LoVo (cell line): ENCODE results near the gene DMAC2.
"Not testable (repeated sequence)": the region's sequence is repeated elsewhere in the genome, so short reads cannot be mapped to it uniquely, and the experiment has no call there.

Experiments used
- DNase-seq: peaks from one replicate; pipeline ENCODE4 v3.0.0-alpha.2; 2016; ENCODE audit warnings: low spot score

DMAC2 gene

GRCh38 chr19:41422456-41422855 is 17.3 kb downstream of the DMAC2 start:
- no peak for DNase-seq

- no peak for DNase-seq
Measured at GRCh38 chr19:41421973-41422372, 17.7 kb downstream of the DMAC2 start.

- no peak for DNase-seq
Measured at GRCh38 chr19:41421314-41421713, 18.4 kb downstream of the DMAC2 start.

DNA sequence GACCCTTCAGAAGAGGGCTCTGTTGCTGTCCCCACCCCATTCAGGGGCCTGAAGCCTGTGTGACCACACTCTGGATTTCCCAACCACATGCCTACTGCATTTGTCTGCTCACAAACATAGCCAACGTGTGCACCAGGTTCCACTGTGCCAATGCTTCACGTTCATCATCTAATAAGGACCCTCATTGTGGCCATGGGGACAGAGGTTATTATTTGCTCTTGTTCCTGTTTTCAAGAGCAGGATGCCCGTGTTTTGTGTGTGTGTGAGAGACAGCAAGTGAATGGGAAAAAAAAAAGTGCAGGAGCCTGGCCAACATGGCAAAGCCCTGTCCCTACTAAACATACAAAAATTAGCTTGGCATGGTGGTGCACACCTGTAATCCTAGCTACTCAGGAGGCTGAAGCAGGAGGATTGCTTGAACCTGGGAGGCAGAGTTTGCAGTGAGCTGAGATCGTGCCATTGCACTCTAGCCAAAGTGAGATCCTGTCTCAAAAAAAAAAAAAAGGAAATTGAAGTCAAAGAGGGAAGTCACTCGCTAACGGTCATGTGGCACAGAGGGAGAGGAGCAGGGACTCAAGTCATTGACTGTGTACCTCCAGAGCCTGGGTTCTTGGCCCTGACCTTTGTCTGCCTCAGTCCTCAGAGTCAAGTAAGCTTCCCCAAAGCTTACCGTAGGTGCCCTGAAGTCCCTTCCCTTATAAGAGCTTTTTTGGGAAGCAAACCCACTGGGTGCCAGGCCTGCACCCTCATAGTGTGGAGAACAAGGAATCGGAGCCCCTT is 19.4 kb downstream of the DMAC2 start:
- no peak for DNase-seq

- peak; percentile 36 for DNase-seq
Measured at GRCh38 chr19:41416194-41416674, 23.5 kb downstream of the DMAC2 start.

- DNase-seq: no peak
Measured at GRCh38 chr19:41415154-41415571, 24.5 kb downstream of the DMAC2 start.

DNA sequence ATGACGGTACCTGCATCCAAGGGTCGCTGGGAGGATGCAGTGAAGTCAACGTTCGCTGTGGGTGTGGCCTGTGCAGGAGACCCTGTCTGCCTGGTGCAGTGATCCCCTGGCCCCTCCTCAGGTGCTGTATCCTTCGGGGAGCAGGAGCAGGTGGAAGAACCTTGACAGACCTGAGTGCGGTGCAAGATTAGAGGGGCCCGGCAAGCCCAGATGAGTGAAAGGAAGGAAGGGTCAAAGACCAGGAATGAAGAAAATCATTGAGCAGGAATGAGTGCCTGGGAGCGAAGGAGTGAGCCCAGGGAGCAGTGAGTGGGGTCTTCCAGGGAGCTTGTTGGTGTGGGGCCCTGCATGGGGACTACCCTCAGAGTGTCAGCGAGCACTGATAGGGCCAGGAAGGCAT is 25.3 kb downstream of the DMAC2 start:
- no peak for DNase-seq

DNA sequence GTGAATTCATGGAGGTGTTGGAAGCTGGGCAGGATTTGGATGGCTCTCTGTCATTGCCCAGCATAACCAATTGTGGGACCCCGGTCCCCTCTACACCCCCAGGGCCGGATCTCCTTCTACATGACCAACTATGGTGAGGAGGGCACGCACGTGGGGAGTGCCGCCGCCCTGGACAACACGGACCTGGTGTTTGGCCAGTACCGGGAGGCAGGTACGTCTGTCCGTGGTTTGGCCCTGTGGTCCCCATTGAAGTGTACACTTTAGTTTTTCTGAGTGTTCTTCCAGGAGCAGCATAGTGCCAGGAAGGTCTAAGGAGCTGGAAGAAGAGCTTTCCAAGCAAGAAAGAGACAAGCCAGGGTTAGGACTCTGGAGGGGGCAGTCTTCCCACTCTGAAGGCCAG is 25.8 kb downstream of the DMAC2 start:
- DNase-seq: no peak

- no peak for DNase-seq
Measured at GRCh38 chr19:41412953-41413352, 26.8 kb downstream of the DMAC2 start.

DNA sequence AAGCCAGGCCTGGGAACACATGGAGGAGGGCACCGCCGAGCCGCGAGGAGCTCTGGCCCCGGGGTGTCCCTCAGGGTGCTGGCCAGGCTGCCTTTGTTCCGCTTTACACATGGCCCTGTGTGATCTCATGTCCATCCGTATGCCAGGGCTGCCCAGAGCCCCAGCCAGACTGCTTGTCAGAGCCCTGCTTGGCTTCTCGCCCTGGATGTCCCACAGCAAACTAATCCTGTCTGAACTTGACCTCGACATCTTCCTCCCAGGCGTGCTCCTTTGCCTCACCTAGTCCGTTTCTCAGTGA is 27.8 kb downstream of the DMAC2 start:
- DNase-seq: no peak

DNA sequence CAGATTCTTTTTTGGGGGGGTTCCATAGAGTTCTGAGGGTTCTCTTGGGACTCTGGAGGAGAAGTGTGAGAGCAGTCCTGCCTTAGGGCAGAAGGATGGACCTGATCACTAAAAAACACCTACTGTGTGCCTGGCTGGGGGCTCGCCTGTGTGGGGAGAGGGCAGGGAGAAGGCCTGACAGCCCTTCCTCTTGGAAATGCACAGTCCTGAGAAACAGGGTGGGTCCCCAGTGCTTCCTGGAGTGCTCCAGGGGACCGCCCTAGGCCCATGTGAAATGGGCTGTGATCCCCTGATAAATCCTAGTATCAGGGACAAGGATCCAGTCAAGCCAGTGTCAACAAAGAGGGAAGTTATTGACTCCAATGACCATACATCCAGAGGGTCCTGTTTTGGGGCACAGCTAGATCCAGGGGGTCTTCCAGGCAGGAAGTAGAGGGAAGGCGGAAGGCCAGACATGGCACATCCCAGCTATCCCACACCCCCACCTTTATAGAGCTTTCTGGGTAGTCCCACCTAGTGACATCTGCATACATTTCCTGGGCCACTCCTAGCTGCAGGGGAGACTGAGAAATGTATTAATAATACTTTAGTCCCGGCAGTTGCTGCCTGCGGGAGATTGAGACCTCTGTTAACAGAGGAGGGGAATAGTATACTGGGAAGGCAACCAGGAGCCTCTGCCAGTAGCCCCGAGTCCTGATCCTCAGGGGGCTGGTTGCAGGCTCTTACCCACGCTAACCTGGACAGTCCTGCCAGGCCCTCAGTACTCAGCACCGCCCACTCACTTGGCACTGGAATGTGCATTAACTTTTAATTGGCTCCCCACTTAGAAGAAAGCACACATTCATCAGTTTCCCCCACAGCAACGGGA is 28.4 kb downstream of the DMAC2 start:
- no peak for DNase-seq

DNA sequence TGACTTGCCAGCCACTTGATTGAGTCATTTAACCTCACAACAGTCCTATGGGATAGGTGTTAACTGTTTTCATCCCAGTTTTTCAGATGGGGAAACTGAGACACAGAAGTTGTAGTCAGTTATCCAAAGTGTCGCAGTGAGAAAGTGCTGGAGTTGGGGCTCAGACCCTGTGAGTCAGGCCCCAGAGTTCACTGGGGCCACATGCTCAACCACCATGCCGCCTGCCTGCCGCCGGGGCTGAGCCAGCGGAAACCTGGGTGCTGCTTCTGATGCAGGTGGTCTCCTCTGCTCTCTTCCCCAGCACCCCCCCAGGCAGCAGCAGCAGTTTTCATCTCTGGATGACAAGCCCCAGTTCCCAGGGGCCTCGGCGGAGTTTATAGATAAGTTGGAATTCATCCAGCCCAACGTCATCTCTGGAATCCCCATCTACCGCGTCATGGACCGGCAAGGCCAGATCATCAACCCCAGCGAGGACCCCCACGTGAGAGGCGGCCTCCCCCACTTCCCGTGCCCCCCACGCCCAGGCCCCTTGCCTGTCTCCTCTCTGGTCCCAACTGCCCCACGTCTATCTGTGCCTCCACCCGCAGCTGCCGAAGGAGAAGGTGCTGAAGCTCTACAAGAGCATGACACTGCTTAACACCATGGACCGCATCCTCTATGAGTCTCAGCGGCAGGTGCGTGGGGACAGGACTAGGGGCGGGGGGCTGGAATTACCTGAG is 29.2 kb downstream of the DMAC2 start:
- DNase-seq: no peak

GRCh38 chr19:41409288-41409687 is 30.4 kb downstream of the DMAC2 start:
- DNase-seq: peak; percentile 50

- DNase-seq: not testable (repeated sequence)
Measured at GRCh38 chr19:41408846-41409245, 30.9 kb downstream of the DMAC2 start.

DNA sequence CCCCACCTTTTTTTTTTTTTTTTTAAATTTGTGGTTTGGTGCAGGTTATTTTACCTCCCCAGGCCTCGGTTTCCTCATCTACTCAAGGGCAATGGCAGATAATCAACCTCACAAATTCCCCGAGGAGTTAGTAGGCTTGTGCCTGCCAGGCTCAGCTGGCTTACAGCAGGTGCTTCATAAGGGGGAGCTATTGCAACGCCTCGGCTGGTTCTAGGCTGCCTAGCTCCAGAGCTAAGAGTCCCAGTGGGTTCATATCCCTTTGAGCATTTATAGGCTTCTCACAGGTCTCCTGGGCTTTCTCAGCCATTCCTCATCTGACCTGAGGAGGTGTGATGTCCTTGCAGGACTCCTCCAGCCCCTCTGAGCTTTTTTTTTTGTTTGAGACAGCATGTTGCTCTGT is 31.5 kb downstream of the DMAC2 start:
- DNase-seq: no peak

GRCh38 chr19:41407271-41407670 is 32.4 kb downstream of the DMAC2 start:
- no peak for DNase-seq

DNA sequence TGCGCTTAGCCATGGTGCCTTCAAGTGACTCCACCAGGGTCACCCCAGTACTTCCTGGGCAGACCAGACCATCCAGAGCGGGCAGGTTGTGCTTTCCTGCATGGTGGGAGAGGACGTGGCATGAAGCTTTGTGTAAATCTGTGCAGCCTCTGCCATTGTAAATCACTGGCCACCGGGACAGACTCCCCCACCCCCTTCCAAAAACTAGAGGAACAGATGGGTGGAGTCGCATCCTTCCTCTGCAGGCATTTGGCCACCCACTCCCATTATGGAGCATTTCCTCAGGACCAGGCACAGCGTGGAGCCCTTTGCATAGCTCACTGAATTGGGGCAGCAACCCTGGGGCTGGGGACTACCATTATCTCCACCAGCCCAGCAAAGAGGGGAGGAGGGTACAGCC is 33.9 kb downstream of the DMAC2 start:
- DNase-seq: no peak

DNA sequence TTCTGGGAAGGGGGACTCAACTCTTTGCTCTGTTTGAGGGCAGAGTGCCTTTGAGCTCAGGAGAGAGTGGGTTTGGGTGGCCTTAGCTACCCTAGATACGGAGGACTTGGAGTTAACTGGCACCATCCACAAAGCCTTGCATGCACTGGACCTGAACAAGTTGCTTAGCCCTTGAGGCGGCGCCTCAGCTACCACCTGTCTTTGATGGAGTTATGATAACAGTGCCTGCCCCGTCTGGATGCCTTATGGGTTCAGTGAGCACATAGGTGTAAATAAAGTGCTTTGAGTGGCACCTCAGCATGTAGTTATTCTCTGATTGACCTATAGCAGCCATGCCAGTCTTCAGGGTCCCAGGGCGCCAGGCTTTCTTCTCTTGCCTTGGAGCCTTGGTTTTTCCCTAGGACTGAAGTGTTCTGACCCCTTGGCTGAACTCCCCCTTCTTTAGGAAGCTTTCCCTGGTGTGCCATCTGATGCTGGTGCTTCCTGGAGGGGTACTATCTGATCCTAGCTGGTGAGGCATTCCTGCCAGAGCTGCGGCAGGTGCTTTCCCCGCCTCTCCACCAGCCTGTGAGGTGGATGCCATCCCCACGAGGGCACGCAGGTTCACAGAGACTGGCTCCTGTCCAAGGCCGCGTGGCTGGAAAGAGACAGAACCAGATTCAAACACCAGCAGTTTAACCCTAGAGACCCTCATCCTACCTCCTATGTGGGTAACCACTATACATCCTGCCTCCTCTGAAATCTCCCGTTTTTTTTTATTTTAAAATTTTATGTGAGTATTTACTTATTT is 36.3 kb downstream of the DMAC2 start:
- DNase-seq: no peak

DNA sequence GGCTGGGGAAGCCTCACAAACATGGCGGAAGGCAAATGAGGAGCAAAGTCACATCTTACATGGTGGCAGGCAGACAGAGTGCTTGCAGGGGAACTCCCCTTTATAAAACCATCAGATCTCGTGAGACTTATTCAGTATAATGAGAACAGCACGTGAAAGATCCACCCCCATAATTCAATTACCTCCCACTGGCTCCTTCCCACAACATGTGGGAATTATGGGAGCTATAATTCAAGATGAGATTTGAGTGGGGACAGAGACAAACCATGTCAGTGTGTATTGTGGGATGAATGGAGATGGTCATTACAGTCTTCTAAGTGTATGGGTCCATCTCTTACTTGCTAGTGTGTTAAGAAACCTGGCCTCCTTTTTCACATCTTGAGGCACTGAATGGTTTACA is 37.7 kb downstream of the DMAC2 start:
- DNase-seq: no peak

DNA sequence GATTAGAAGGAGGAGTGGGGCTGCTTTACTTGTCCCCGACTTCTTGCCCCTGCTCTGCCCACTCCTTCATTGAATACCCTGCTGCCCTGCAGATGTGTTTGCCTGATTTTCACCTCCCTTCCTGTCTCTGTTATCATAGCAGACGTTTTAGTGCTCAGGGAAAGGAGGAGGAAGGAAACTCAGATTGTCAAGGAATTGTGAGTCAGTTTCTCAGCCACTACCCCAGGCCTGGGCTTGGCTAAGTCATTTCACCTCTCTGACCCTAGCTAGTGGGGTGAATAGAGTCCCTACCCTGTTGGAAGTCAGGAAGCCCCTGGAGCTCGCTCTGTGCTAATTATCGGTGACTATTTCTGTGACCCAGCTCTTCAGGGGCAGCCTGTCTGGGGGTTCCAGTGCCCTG is 38.2 kb downstream of the DMAC2 start:
- no peak for DNase-seq

DNA sequence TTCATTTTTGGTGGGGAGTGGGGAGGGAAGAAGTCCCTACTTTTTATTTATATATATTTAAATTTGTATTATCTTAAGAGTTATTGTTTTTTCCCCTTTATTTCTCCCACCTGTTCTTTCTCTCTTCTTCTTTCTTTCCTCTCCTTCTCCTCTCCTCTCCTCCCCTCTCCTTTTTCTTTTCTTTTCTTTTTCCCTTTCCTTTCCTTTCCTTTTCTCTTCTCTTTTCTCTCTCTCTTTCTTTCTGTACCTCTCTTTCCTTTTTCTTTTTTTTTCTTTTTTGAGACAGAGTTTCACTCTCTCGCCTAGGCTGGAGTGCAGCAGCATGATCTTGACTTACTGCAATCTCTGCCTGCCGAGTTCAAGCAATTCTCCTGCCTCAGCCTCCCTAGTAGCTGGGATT is 40.2 kb downstream of the DMAC2 start:
- no peak for DNase-seq

DNA sequence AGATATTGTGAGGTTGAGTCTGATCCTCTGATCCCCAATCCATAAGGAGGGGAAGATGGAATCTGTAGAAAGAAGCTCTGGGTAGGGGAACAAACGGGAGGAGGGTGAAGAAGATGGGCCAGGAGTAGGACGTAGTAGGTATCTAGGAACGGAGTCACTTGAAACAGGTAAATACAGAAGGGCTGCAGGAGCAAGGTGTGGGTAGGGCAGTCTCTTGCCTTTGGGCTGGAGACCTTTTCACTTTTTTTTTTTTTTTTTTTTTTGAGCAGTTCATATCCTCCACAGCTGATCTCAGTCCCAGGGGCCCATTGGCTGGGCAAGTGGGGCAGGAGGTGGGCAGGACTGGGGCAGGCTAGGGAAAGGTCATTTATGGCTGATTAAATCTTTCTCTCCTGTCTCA is 40.6 kb downstream of the DMAC2 start:
- DNase-seq: no peak
